ENCODE results near the gene CLNK. TPM values are rescaled to one million over a fixed set of nuclear protein-coding genes. Genes with fewer than 3 reads are reported as not detected.

Gene CLNK
- total RNA-seq, 1 donor from 2014 or later: not detected

GRCh38 chr4:10635091-10635490 is 49.5 kb downstream of the CLNK start:
- no peaks in the 10 kb centered on the region for H3K27me3 ChIP-seq
- no peak overlapping the region for H3K27ac ChIP-seq
- TF ChIP-seq CTCF (IDR thresholded peaks at IDR 0.05): no peak
- intact Hi-C loops (cut with DNase I): no loop called here
- no peaks in the 10 kb centered on the region for H3K9me3 ChIP-seq
- no peak for DNase-seq (ENCODE audit: low spot score in 2 of 2)
- H3K4me1 ChIP-seq: no peaks in the 10 kb centered on the region
- no peaks in the 10 kb centered on the region for H3K36me3 ChIP-seq
- no peak overlapping the region for H3K4me3 ChIP-seq

- TF ChIP-seq CTCF (IDR thresholded peaks at IDR 0.05): no peak
- Histone ChIP-seq H3K9me3 (no peaks in the 10 kb centered on the region), H3K27me3 (no peaks in the 10 kb centered on the region), H3K36me3 (no peaks in the 10 kb centered on the region), H3K4me1 (no peaks in the 10 kb centered on the region), H3K4me3 (no peak overlapping the region), H3K27ac (no peak overlapping the region)
- intact Hi-C loops (cut with DNase I): no loop called here
- no peak for DNase-seq (ENCODE audit: low spot score in 2 of 2)
Observed at GRCh38 chr4:10629394-10629793, 55.2 kb downstream of the CLNK start.

GRCh38 chr4:10625131-10625530 is 59.4 kb downstream of the CLNK start:
- TF ChIP-seq CTCF (IDR thresholded peaks at IDR 0.05): no peak
- Histone ChIP-seq H3K36me3 (no peaks in the 10 kb centered on the region), H3K27me3 (no peaks in the 10 kb centered on the region), H3K4me1 (no peaks in the 10 kb centered on the region), H3K4me3 (no peak overlapping the region), H3K9me3 (no peaks in the 10 kb centered on the region), H3K27ac (no peak overlapping the region)
- DNase-seq (ENCODE audit: low spot score in 2 of 2): no peak
- intact Hi-C loops (cut with DNase I): no loop called here

- TF ChIP-seq CTCF (IDR thresholded peaks at IDR 0.05): no peak
- Histone ChIP-seq H3K4me1 (no peaks in the 10 kb centered on the region), H3K4me3 (no peak overlapping the region), H3K27ac (no peak overlapping the region), H3K9me3 (no peaks in the 10 kb centered on the region), H3K36me3 (no peaks in the 10 kb centered on the region), H3K27me3 (no peaks in the 10 kb centered on the region)
- intact Hi-C loops (cut with DNase I): no loop called here
- DNase-seq (ENCODE audit: low spot score in 2 of 2): no peak
Observed at GRCh38 chr4:10623862-10624261, 60.7 kb downstream of the CLNK start.

GRCh38 chr4:10623241-10623640 is 61.3 kb downstream of the CLNK start:
- intact Hi-C loops (cut with DNase I): no loop called here
- no peak for DNase-seq (ENCODE audit: low spot score in 2 of 2)

More at GRCh38 chr4:10623241-10623640, 61.3 kb downstream of the CLNK start:
- TF ChIP-seq CTCF (IDR thresholded peaks at IDR 0.05): no peak
- no peaks in the 10 kb centered on the region for H3K36me3 ChIP-seq
- H3K4me1 ChIP-seq: no peaks in the 10 kb centered on the region
- H3K27me3 ChIP-seq: no peaks in the 10 kb centered on the region
- H3K4me3 ChIP-seq: no peak overlapping the region
- no peaks in the 10 kb centered on the region for H3K9me3 ChIP-seq
- no peak overlapping the region for H3K27ac ChIP-seq
